ENCODE measurements around the gene LIMA1.

- TF ChIP-seq CTCF (conservative IDR thresholded peaks at IDR 0.05; ENCODE audit: low read depth, low read length): no peak
- 0 out of 2 replicates have a peak, but pooled peaks have one; percentile 42 for TF ChIP-seq POLR2A (IDR thresholded peaks at IDR 0.05; ENCODE audit: low read depth, low read length)
- TF ChIP-seq CEBPB (IDR thresholded peaks at IDR 0.05; ENCODE audit: low read depth, low read length): no peak
- no peak for TF ChIP-seq NFE2L2 (IDR thresholded peaks at IDR 0.05; ENCODE audit: low read depth, low read length)
- no peak for TF ChIP-seq USF2 (IDR thresholded peaks at IDR 0.05; ENCODE audit: low read depth, low read length)
- no peak for TF ChIP-seq RAD21 (IDR thresholded peaks at IDR 0.05; ENCODE audit: low read length)
These were observed 81.3 kb downstream of the LIMA1 start for GRCh38 chr12:50201987-50202521.

Measured in IMR-90 (cell line).